GM18498 (cell line): Measurements from ENCODE around the gene SAMD4A.
A peak's percentile ranks its signal among the peaks of the same experiment; 100 is the strongest.

Source experiments
- ATAC-seq: cut with Tn5 transposase; IDR thresholded peaks from one replicate; pipeline ENCODE4 v1.9.1; 2021; ENCODE audit warnings: mild to moderate bottlenecking, moderate library complexity; ENCODE audit not compliant: unreplicated experiment

Gene SAMD4A

DNA sequence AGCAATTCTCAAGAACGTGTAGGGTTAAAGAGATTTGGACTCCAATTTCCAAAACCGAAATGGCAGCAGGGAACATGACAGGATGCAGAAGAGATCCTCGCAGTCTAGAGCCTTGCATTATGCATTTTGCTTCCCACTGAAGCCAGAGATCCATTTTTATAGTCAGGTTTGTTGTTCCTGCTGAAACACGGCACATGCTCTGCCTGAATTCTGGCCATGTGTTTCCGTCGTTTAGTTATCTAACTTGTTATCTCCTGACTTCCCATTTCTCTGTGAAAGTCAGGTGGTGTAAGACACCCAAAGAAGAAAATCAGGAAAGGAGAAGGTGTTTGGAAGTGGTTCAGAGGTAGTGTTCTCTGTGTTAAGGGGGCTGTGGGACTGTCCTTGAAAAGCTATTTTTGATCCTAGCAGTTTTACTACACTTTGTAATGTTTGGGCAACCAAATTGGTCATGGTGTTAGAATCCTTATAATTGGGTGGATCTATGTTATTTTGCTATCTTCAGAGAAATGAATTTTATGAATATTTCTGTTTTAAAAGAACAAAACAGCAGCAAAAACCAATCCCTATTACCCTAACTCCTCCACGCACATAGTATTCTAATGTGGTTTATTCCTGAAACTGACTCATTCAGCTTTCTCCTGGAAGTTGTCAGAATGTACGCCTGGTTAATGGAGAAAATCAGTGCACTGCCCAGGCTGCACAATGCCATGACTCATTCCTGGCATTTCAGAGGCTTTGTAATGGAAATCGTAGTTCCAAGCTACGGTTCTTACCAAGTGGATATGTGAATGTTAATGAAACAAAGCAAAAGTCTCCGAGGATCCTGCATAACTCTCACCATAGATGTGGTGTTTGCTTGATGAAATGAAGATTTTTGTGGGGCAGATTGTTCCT is 110.1 kb downstream of the SAMD4A start:
- no peak for ATAC-seq

DNA sequence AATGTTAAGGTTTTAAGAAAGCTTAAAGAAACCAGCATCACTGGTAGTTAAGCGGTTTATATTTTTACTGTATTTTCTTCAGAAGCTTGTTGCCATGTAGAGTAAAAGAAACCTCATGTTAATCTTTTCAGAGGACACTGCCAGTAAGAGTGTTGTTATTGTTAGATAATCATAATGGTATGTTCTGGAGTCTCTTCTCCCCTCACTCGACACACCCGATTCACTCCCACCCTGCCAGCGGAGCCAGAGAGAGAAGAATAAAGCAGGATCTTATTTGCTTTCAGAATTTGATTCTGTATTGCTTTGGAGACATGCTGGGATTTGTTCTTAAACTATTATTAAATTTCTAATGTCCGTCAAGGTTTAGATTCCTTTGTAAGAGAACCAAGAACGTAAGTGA is 113.7 kb downstream of the SAMD4A start:
- ATAC-seq = no peak

- no peak for ATAC-seq
Observed at GRCh38 chr14:54681811-54682261, 114.9 kb downstream of the SAMD4A start.

DNA sequence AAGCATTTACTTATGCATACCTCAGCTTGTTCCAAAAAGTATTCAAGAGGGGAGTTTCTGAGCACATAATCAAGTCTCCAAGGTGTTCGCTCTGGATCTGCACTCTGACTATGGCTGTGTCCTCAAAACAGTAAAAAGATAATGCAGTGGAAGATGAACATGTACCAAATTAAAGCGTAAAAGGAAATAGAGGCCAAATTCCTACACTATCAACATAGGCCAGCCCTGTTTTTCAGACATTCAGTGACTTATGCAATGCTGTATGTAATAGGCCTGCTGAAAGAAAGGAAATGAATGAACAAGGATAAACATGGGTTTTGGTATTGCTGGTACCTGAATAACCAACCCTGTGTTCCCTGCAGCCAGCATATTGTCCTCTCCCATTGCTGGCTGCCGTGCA is 115.7 kb downstream of the SAMD4A start:
- ATAC-seq = no peak

DNA sequence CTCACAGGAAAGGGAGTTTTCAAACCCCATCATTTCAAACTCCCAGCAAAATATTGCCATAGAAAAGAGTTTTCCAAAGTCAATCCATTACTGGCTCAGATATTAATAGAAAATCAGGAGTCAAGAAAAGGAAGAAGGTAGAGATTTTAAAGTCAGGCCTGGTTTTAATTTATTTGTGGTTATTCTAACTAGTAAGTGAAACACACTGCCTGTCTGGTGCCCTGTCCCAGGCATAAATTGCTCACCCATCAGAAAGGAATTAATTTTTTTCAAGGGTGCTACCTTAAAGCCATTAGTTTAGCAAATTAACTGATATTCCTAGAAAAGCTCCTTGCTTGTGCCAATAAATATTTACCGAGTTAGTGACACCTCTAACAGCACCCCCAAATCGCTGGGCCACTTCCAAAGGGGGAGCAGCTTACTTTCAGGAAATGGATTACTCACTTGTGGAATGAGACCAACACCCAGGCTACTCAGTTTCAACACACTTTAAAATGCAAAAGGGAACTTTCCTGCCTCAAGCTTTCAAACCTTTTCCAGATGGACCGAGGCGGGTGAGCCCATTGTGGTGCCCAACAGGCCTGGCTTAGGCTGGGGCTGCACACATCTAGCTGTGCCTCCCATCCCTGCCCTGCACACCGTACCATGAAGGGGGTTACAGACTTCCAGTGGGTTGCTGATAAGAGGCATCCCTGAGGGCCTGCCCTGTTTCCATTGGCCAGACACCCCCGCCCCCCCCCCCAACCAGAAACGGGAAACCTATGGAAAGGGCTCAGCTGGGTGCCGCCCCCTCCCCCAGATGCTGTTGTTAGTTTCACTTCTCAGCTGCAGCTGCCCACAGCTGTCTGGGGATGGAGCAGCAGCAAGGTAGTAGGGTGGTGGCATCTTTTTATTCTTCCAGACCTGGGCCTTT is 117.2 kb downstream of the SAMD4A start:
- peak; percentile 50 for ATAC-seq

DNA sequence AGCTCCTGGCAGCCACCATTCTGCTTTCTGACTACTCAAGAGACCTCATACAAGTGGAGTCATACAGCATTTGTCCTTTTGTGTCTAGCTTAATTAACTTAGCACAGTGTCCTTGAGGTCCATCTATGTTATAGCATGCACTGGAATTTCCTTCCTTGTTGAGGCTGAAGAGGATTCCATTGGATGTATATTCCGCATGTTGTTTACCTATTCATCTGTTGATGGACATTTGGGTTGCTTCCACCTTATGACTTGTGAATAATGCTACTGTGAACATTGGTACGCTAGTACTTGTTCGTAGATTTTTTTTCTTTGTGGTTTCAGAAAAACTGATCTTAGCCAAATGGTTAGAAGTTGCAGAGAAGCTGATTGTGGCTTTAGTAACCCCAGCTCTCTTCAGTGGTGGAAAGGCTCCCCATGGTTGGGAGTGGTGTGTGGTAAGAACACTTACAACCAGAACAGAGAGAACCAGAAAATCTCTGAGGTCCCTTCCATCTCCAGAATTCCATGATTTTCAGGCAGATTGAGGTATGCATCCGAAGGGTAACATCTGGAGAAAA is 118.4 kb downstream of the SAMD4A start:
- no peak for ATAC-seq

DNA sequence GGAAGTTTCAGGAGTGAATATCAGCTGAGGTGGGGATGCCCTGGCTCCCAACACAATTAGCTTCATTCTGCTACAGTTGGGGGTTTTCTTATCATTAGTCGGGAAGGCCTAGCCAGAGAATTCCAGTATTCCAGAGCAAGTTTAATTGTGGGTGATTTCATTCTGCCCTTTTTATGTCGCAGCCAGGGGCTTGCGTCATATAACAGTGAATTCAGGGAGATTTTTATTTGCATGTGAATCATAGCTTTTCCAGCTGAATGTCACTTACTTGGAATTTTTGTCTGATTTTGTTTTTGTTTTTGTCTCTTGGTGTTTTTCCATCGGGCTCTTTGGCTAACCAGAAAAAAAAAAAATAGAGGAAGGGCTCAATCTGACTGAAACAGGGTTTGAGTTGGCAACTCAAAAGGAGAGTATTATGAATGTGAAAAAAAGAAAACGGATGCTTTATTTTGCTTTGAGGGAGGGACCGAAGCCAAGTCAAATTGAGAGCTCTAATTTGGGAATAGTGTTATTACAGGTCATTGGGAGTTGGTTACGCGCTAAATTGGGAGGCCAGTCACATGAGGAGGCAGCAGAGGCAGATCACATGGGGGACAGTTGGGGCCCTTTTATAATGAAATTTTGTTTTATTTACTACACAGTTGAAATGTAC is 119.4 kb downstream of the SAMD4A start:
- ATAC-seq = no peak

DNA sequence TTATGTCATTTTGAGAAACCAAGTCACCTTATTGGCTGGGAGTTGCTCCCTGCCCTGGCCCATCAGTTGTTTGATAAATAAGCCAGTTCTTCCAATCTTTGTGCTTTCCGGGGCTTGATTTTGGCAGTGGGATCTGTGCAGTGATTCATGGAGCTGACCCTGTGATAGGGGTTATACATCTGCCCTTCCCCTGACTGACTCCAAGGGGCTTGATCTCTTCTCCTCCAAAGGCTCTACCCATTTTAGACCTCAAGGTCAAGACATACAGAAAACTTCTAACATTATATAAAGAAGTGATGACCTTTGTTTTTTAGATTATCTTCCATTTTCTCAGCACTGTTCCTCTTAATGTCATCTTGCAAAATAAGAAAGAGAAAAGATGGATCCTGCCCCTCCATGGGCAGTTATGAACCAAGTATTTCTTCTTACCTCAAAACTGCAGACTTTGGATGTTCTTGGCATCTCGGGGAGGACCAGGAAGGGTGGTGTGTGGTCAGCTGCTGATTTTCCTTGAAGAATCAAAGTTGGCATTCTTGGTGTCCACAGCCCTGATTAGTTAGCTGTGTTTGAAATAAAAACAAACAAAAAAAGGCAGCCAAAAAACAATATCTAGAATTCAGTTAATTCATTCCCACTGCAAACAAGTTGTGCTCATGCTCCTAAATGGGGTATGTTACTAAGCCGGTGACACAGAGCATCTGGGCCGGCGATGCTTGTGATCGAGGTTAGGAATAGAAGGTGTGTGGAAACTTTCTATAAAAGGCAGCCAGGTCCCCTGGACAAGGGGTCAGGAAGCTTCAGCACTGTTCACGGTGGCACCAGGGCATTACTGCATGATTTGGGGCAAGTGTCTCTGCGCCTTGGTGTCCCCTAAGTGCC is 120.2 kb downstream of the SAMD4A start:
- ATAC-seq = no peak

- ATAC-seq = no peak
Observed at GRCh38 chr14:54687750-54688119, 120.8 kb downstream of the SAMD4A start.

GRCh38 chr14:54688229-54688628 is 121.3 kb downstream of the SAMD4A start:
- no peak for ATAC-seq

- no peak for ATAC-seq
Observed at GRCh38 chr14:54689928-54690327, 123.0 kb downstream of the SAMD4A start.

DNA sequence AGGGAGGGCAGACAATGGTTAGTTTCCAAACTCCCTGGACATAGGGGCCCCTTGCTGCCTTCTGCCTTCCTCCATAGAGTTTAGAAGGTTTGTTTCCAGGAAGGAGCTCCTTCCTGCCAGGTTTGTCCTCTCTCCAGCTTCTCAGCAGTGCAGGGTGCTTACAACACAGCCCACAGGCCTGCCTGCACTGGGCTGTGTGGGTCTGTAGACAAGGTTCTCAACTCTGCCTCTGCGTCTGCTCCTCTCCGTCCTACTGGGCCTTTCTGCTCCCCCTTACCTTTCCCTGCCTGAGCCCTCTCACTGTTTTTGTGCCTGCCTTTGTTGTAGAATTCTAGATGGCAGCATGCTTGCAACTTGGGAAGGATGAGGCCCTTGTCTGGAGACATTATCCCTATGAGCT is 124.0 kb downstream of the SAMD4A start:
- ATAC-seq = no peak

- ATAC-seq = no peak
Observed at GRCh38 chr14:54691525-54692283, 124.8 kb downstream of the SAMD4A start.

GRCh38 chr14:54692284-54692772 is 125.4 kb downstream of the SAMD4A start:
- ATAC-seq = no peak

- no peak for ATAC-seq
Observed at GRCh38 chr14:54693761-54694160, 126.8 kb downstream of the SAMD4A start.

- ATAC-seq = no peak
Observed at GRCh38 chr14:54695196-54695595, 128.3 kb downstream of the SAMD4A start.

DNA sequence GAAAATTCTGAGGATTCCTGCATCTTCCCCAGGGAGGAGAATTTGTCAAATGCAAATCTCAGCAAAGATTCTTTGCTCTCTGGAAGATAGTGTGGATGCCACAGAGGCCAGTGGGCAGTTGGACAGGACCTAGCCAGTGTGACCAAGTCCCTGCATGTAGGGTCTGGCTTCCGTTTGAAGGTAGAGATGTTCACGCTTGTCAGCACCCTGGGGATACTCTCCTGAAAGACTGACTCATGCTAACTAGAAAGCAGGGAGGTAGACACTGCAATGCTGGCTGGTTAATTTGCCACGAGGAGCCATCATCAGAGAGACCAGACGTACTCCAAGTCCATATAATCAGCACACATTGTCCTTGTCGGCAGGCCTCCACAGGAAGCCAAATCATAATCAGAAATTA is 130.1 kb downstream of the SAMD4A start:
- ATAC-seq = no peak

- no peak for ATAC-seq
Observed at GRCh38 chr14:54697803-54698202, 130.9 kb downstream of the SAMD4A start.

DNA sequence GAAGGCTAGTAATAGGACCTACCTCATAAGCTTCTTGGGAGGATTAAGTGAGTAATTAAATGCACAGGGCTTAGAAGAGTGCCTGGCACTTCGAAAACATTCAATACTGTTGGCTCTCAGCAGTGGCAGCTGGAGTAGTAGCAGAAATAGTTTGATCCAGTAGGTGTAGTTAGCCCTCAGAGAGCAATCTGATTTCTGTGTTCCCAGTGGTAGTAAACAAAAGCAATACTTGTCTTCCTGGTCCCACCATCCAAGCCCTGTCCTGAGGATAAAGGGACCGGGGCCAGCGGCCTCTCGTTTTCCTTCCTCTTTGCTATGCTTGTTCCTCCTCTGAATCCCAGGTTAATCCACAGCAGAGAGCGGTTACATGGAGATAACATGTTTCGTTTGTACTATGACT is 131.6 kb downstream of the SAMD4A start:
- no peak for ATAC-seq
